Transverse colon (tissue), 4 donors: ENCODE measurements around the gene GLE1.

Experiments
- CTCF ChIP-seq, 5 experiments: fragments of 200-600 bp in 3 of 5; fragments of 450-650 bp in 2 of 5; sonication (generic) in 3 of 5; IDR thresholded peaks; 1 replicate in 2 of 5; 2 replicates in 3 of 5; pipeline ENCODE4 v1.5.1; 2016 to 2017; ENCODE audit warnings: antibody characterized with exemption in 5 of 5, inconsistent platforms in 3 of 5, mild to moderate bottlenecking in 2 of 5, moderate library complexity in 1 of 5
- EP300 ChIP-seq: sonication (generic); formaldehyde crosslinking; IDR thresholded peaks from one replicate; pipeline ENCODE4 v1.6.1; 2017; ENCODE audit warnings: antibody characterized with exemption, low read depth
- POLR2A ChIP-seq: fragments of 450-650 bp; IDR thresholded peaks from one replicate; pipeline ENCODE4 v1.6.1; 2016; ENCODE audit warnings: antibody characterized with exemption, mild to moderate bottlenecking, moderate library complexity
- POLR2AphosphoS5 ChIP-seq, 3 donors: sonication (generic); formaldehyde crosslinking; IDR thresholded peaks; one replicate each; pipeline ENCODE4 v1.6.1; 2016; ENCODE audit warnings: antibody characterized with exemption in 3 of 3

DNA sequence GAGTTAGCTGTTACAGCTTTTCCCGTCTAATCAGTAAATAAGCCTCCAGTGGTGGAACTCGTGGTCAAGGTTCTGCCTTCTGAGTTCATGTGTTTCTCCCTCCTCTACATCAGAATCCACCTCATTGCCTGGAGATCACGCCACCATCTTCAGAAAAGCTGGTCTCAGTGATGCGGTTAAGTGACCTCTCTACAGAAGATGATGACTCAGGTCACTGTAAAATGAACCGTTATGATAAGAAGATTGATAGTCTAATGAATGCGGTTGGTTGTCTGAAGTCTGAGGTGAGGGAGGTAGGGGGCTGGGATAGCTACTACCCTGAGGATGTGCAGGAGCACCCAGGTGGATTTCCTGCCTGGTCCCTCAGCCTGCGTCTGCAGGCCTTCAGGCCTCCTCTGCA lies 35.4 kb upstream of the GLE1 start:
- TF ChIP-seq CTCF (IDR thresholded peaks at IDR 0.05) (no peak), EP300 (no peak), POLR2A (no peak), POLR2AphosphoS5 (IDR thresholded peaks at IDR 0.05) (no peak)
